T-helper 2 cell treated with Interferon-gamma antibody and Interleukin-4, amounts not matched to agents 100 ng/mL and 5 ng/mL, for 36 hours (primary cell): ENCODE results near the gene PRR23C. TPM values are rescaled to one million over a fixed set of nuclear protein-coding genes. Genes with fewer than 3 reads are reported as not detected.

ENCODE experiments used
- intact Hi-C: fragments of 100-400 bp; cut with micrococcal nuclease; formaldehyde crosslinking; loops from one replicate; pipeline ENCODE4 v1.15.1; 2023
- total RNA-seq: library from RNA; stranded (reverse); gene quantifications from 2 replicates; pipeline ENCODE4 v1.2.3, GENCODE V29; 2022

PRR23C gene
- total RNA-seq, 1 donor from 2014 or later, result not detected

DNA sequence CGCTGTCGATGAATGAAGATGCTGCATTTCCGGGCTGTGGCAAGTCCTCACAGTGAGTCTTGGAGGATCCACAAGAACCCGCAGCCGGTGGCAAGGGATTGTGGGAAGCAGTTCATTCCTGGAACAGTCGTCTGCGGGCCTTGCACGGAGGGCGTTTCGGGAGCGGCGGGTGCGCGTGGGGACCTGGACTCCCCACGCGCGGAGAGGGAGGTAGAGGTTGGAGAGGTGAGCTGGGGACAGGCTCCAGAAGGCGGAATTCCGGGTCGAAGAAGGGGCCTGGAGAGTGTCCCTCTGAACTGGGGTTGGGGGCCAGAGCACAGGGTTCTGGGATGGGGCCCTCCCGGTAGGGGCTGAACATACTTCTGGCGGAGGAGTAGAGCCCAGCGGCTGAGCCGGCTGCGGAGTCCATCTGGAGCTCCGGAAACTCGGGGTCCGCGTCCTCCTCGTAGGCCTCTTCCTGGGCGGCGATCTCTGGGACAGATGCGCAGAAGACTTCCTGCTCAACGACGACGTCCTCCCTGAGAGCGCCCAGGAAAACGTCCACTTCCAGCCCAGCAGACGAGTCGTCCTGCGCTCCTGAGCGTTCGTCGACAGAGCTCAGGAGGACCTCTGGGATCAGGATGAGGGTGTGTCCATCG lies 39.2 kb downstream of the PRR23C start:
- intact Hi-C loops, result no loop called here

DNA sequence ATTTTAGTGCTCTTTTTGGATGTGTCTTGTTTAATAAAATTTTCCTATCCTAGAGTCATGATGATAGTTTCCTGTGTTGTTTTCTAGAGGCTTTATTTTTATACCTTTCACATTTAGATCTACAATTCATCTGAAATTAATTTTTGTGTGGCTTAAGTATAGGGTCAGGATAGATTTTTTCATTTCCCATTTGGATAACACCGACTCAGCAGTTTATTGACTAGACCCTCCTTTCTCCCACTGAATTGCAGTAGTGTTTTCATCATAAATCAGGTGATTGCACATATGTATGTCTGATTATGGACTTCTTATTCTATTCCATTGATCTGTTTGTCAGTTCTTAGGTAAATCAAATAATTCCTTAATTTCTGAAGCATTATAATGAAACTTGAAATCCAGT lies 49.0 kb downstream of the PRR23C start:
- intact Hi-C loops, result no loop called here

Other genes with a start within 250 kb of the PRR23C start
- 18.4 and 19.4 TPM in 2 replicates for gene PIK3CB, start 210.0 kb downstream of the PRR23C start, total RNA-seq
- not detected in 2 replicates for gene FOXL2, start 97.8 kb downstream of the PRR23C start, total RNA-seq
- gene FOXL2NB, start 97.7 kb downstream of the PRR23C start, total RNA-seq, result not detected in 2 replicates
- not detected in 2 replicates for gene PRR23A, start 38.6 kb downstream of the PRR23C start, total RNA-seq
- not detected in 2 replicates for gene PRR23B, start 24.0 kb downstream of the PRR23C start, total RNA-seq